K562 (cell line): ENCODE results near the gene ESR2. TPM values are rescaled to one million over a fixed set of nuclear protein-coding genes. Genes with fewer than 3 reads are reported as not detected.

ENCODE experiments used
- ATAC-seq: fragments of 200-7000 bp; cut with Tn5 transposase; 3 replicates; pipeline ENCODE4 v1.9.1; 2020; ENCODE audit warnings: moderate library complexity
- BruUV-seq: library from RNA; stranded (reverse); fragments of 400-500 nt; replicated peaks from 2 replicates; lab custom pipeline; 2021; lab: Mats Ljungman, UMichigan
- CTCF ChIA-PET: fragments of 300-600 bp; formaldehyde crosslinking; extraction: SDS; loops from one replicate; lab custom pipeline; 2021; ENCODE audit warnings: low intra/inter-chr PET ratio; lab: Yijun Ruan, JAX
- POLR2A ChIA-PET: fragments of 300-600, 350-650 bp; sonication (Branson Sonifier 250); formaldehyde crosslinking; extraction: SDS; loops from one replicate; lab custom pipeline; 2021; ENCODE audit warnings: antibody characterized with exemption, inconsistent platforms; lab: Yijun Ruan, JAX
- DNase-seq, 4 experiments: peaks; one replicate each; pipeline versions ENCODE4 v3.0.0 to v3.0.0-alpha.2; 2011 to 2018; ENCODE audit warnings: low spot score in 3 of 4, mixed read lengths in 3 of 4; ENCODE audit errors: extremely low read depth in 1 of 4
- FAIRE-seq: peaks from 2 replicates; lab custom pipeline; 2011; peaks lifted over from hg19 to GRCh38; lab: Jason Lieb, UNC
- H2AFZ ChIP-seq: 2 replicates; pipeline ENCODE4 v1.6.0; 2011; ENCODE audit warnings: low read depth, low read length, control low read depth, inconsistent platforms
- H3K27ac ChIP-seq: fragments of 200-600 bp; 3 replicates; pipeline ENCODE4 v1.8.0; 2011; ENCODE audit warnings: low read depth, mild to moderate bottlenecking, control low read depth, inconsistent platforms, low read length, moderate library complexity, mixed read lengths; ENCODE audit errors: extremely low read depth
- H3K27me3 ChIP-seq, 2 experiments: fragments of 300-600 bp in 1 of 2; 2 replicates in 1 of 2; 3 replicates in 1 of 2; pipeline versions ENCODE4 v1.6.0 to v1.8.0; 2011; ENCODE audit warnings: inconsistent platforms in 2 of 2, low read length in 2 of 2, mild to moderate bottlenecking in 1 of 2, mixed read lengths in 1 of 2, moderate library complexity in 1 of 2; ENCODE audit not compliant: control insufficient read depth in 2 of 2, insufficient read depth in 2 of 2
- H3K36me3 ChIP-seq: fragments of 300-600 bp; 3 replicates; pipeline ENCODE4 v1.8.0; 2011; ENCODE audit warnings: mild to moderate bottlenecking, low read length, inconsistent platforms; ENCODE audit not compliant: control insufficient read depth, insufficient read depth
- H3K4me1 ChIP-seq, 2 experiments: fragments of 200-600 bp in 1 of 2; replicated peaks in 1 of 2; 2 replicates in 1 of 2; 3 replicates in 1 of 2; pipeline versions ENCODE4 v1.5.1 to v1.8.0; 2011; ENCODE audit warnings: inconsistent platforms in 2 of 2, low read length in 2 of 2, mild to moderate bottlenecking in 1 of 2, mixed read lengths in 1 of 2, moderate library complexity in 1 of 2; ENCODE audit not compliant: control insufficient read depth in 2 of 2, insufficient read depth in 2 of 2
- H3K4me2 ChIP-seq: 2 replicates; pipeline ENCODE4 v1.6.1; 2011; ENCODE audit warnings: low read length, control low read depth, inconsistent platforms, mixed read lengths; ENCODE audit not compliant: insufficient read depth
- H3K4me3 ChIP-seq: fragments of 200-600 bp; sonication (generic), shearing (Covaris generic); 2 replicates; pipeline ENCODE4 v1.5.1; 2016; ENCODE audit warnings: control low read depth, inconsistent platforms
- H3K79me2 ChIP-seq: fragments of 200-600 bp; 3 replicates; pipeline ENCODE4 v1.8.0; 2011; ENCODE audit warnings: low read length, inconsistent platforms; ENCODE audit not compliant: control insufficient read depth, insufficient read depth
- H3K9ac ChIP-seq, 2 experiments: 2 replicates each; pipeline versions ENCODE4 v1.6.0 to v1.6.1; 2011; ENCODE audit warnings: low read depth in 2 of 2, low read length in 2 of 2, control low read depth in 1 of 2, inconsistent platforms in 1 of 2, mild to moderate bottlenecking in 1 of 2, mixed read lengths in 1 of 2; ENCODE audit not compliant: insufficient read depth in 1 of 2
- H3K9me1 ChIP-seq: one replicate; pipeline ENCODE4 v1.6.0; 2011; ENCODE audit warnings: inconsistent platforms, mild to moderate bottlenecking, low read length, moderate library complexity; ENCODE audit not compliant: control insufficient read depth, insufficient read depth
- H3K9me3 ChIP-seq: replicated peaks from 2 replicates; pipeline ENCODE4 v1.5.1; 2011; ENCODE audit warnings: low read depth, low read length, inconsistent platforms; ENCODE audit not compliant: control insufficient read depth, insufficient read depth
- H4K20me1 ChIP-seq: replicated peaks from 2 replicates; pipeline ENCODE4 v1.6.1; 2011; ENCODE audit warnings: low read length, inconsistent platforms, mixed read lengths; ENCODE audit not compliant: control insufficient read depth, insufficient read depth
- ZBTB40 ChIP-seq, 2 experiments: fragments of 450-650 bp in 1 of 2; sonication (generic) in 1 of 2; formaldehyde crosslinking in 1 of 2; IDR thresholded peaks; 2 replicates each; pipeline versions ENCODE4 v1.7.1 to v1.9.0; 2016 to 2022; ENCODE audit warnings: inconsistent platforms in 1 of 2, mild to moderate bottlenecking in 1 of 2, missing genetic modification reagents in 1 of 2
- ZNF551 ChIP-seq: fragments of 250-450 bp; sonication (Bioruptor Pico); IDR thresholded peaks from 2 replicates; pipeline ENCODE4 v1.5.0; 2021; ENCODE audit warnings: mild to moderate bottlenecking, moderate library complexity
- WGBS: fragments of 100-300 bp; shearing (Covaris generic); methylation state at CpG from one replicate; pipeline ENCODE4 v1.1.6; 2016; ENCODE audit warnings: low coverage, mixed read lengths; ENCODE audit not compliant: insufficient coverage; ENCODE audit errors: missing lambda C conversion rate; 5-methylcytosine and 5-hydroxymethylcytosine counted together
- in situ Hi-C: fragments of 300-500 bp; cut with MboI; formaldehyde crosslinking; loops from 4 replicates; pipeline ENCODE4 v1.15.0; 2018; ENCODE audit warnings: inconsistent platforms, mixed read lengths
- intact Hi-C: fragments of 100-400 bp; cut with micrococcal nuclease; formaldehyde crosslinking; loops from 2 replicates; pipeline ENCODE4 v1.14.2; 2022
- polyA plus RNA-seq, 8 experiments: library from polyadenylated mRNA; depleted of rRNA in 4 of 8; stranded (reverse) in 5 of 8; unstranded in 3 of 8; fragments of >200 nt; fragmentation: Nextera tagmentation in 2 of 8; fragmentation: Illumina TruSeq in 1 of 8; extraction: Ambion mirVana in 2 of 8; extraction: Trizol in 1 of 8; gene quantifications; 2 replicates each; pipeline versions ENCODE4 v1.2.1 to v1.2.3, GENCODE V29; 2011 to 2014; ENCODE audit warnings: inconsistent platforms in 1 of 8, missing spikeins in 1 of 8
- total RNA-seq, 7 experiments: library from RNA; depleted of rRNA in 6 of 7; stranded (reverse); fragments of >200 nt in 6 of 7; fragmentation: Illumina TruSeq in 2 of 7; extraction: Trizol in 2 of 7; gene quantifications; 2 replicates each; pipeline versions ENCODE4 v1.2.1 to v1.2.3, GENCODE V29; 2011 to 2021; ENCODE audit warnings: low replicate concordance in 1 of 7

Gene ESR2
- total and polyA plus RNA-seq, 9 of the 15 experiments (the other 6 are each of a cell fraction or from before 2014, with no cell fraction given): 0.07 to 3.8 (median 2.0) TPM

GRCh38 chr14:64053694-64054669 lies 240.2 kb downstream of the ESR2 start:
- BruUV-seq: no TSS peak
- H2AFZ ChIP-seq: no peak overlapping the region
- H3K36me3 ChIP-seq: no peaks in the 10 kb centered on the region
- 6% methylated on average over 9 of the region's 10 CpGs for WGBS
- H3K4me2 ChIP-seq: no peak overlapping the region
- no peak for FAIRE-seq
- POLR2A ChIA-PET: no interaction called here
- H4K20me1 ChIP-seq: no peaks in the 10 kb centered on the region
- no peaks in the 10 kb centered on the region for H3K27me3 ChIP-seq
- H3K9ac ChIP-seq: no peak overlapping the region
- no peak for DNase-seq
- H3K27ac ChIP-seq: no peak overlapping the region
- H3K4me3 ChIP-seq: no peak overlapping the region
- no peak for ATAC-seq
- no peak for TF ChIP-seq ZNF551 (CRISPR knock-in tag)
- TF ChIP-seq ZBTB40 (IDR thresholded peaks at IDR 0.05): peak; percentile 78
- no peak for TF ChIP-seq ZBTB40 (CRISPR knock-in tag; IDR thresholded peaks at IDR 0.05)
- H3K9me1 ChIP-seq: no peaks in the 10 kb centered on the region
- CTCF ChIA-PET: interaction anchor here (0.7 kb wide), 1 partner anchor 727 kb away, joined by 3 read pairs; no protein-coding TSS in a partner anchor
- no peaks in the 10 kb centered on the region for H3K4me1 ChIP-seq
- no peaks in the 10 kb centered on the region for H3K79me2 ChIP-seq
- intact Hi-C loops: no loop called here
- in situ Hi-C loops: no loop called here
- H3K9me3 ChIP-seq: no peaks in the 10 kb centered on the region
